GM23248 (cell line): Measurements from ENCODE around the gene PRPF38B.

Experiments used
- EZH2 ChIP-seq: fragments of 200-600 bp; sonication (generic); IDR thresholded peaks from 2 replicates; pipeline ENCODE4 v1.6.1; 2018; ENCODE audit warnings: antibody characterized with exemption, mild to moderate bottlenecking; ENCODE audit not compliant: insufficient read depth, poor library complexity, severe bottlenecking
- EZH2phosphoT487 ChIP-seq: fragments of 200-600 bp; sonication (generic); IDR thresholded peaks from 2 replicates; pipeline ENCODE4 v1.6.1; 2018; ENCODE audit warnings: antibody characterized with exemption, moderate library complexity, mild to moderate bottlenecking, low read depth; ENCODE audit not compliant: insufficient read depth

GRCh38 chr1:108742253-108742652 lies 50.1 kb downstream of the PRPF38B start:
- TF ChIP-seq EZH2: no peak
- TF ChIP-seq EZH2phosphoT487: no peak
